ENCODE results near the gene CELSR3.

Gene CELSR3

GRCh38 chr3:48672522-48672921 is 9.8 kb upstream of the CELSR3 start:
- TF ChIP-seq CTCF (IDR thresholded peaks at IDR 0.05; ENCODE audit: low read depth, low read length), result no peak
- no peak for DNase-seq
- Histone ChIP-seq H3K4me1 (no peaks in the 10 kb centered on the region), H3K9me3 (no peaks in the 10 kb centered on the region), H3K4me3 (ENCODE audit: low read depth, low read length) (no peak overlapping the region), H3K36me3 (no peaks in the 10 kb centered on the region), H3K27me3 (no peaks in the 10 kb centered on the region)

- Histone ChIP-seq H3K36me3 (peaks cover 18% of the 10 kb centered on the region), H3K27me3 (no peaks in the 10 kb centered on the region), H3K9me3 (no peaks in the 10 kb centered on the region), H3K4me3 (ENCODE audit: low read depth, low read length) (no peak overlapping the region), H3K4me1 (no peaks in the 10 kb centered on the region)
- TF ChIP-seq CTCF (IDR thresholded peaks at IDR 0.05; ENCODE audit: low read depth, low read length), result no peak
- DNase-seq, result no peak
These were observed 2.2 kb upstream of the CELSR3 start for GRCh38 chr3:48664929-48665328.

GRCh38 chr3:48664313-48664644 is 1.6 kb upstream of the CELSR3 start:
- DNase-seq, result no peak
- TF ChIP-seq CTCF (IDR thresholded peaks at IDR 0.05; ENCODE audit: low read depth, low read length), result no peak
- Histone ChIP-seq H3K27me3 (no peaks in the 10 kb centered on the region), H3K4me1 (no peaks in the 10 kb centered on the region), H3K9me3 (no peaks in the 10 kb centered on the region), H3K4me3 (ENCODE audit: low read depth, low read length) (no peak overlapping the region), H3K36me3 (peaks cover 24% of the 10 kb centered on the region)

- TF ChIP-seq CTCF (IDR thresholded peaks at IDR 0.05; ENCODE audit: low read depth, low read length), result peak; percentile 69
- peaks cover 29% of the 10 kb centered on the region for H3K36me3 ChIP-seq
- peak; percentile 95 for DNase-seq
- H3K4me1 ChIP-seq, result no peaks in the 10 kb centered on the region
- peak overlapping the region; percentile 61 for H3K4me3 ChIP-seq (ENCODE audit: low read depth, low read length)
- H3K27me3 ChIP-seq, result no peaks in the 10 kb centered on the region
- H3K9me3 ChIP-seq, result no peaks in the 10 kb centered on the region
These were observed 1.0 kb upstream of the CELSR3 start for GRCh38 chr3:48663489-48664312.

GRCh38 chr3:48662145-48662752 is 437 bp downstream of the CELSR3 start:
- Histone ChIP-seq H3K4me1 (no peaks in the 10 kb centered on the region), H3K27me3 (no peaks in the 10 kb centered on the region), H3K4me3 (ENCODE audit: low read depth, low read length) (peak overlapping the region; percentile 65), H3K36me3 (peaks cover 39% of the 10 kb centered on the region), H3K9me3 (no peaks in the 10 kb centered on the region)
- no peak for TF ChIP-seq CTCF (IDR thresholded peaks at IDR 0.05; ENCODE audit: low read depth, low read length)
- peak; percentile 30 for DNase-seq

- Histone ChIP-seq H3K4me3 (ENCODE audit: low read depth, low read length) (peak overlapping the region; percentile 65), H3K27me3 (no peaks in the 10 kb centered on the region), H3K36me3 (peaks cover 43% of the 10 kb centered on the region), H3K9me3 (no peaks in the 10 kb centered on the region), H3K4me1 (no peaks in the 10 kb centered on the region)
- TF ChIP-seq CTCF (IDR thresholded peaks at IDR 0.05; ENCODE audit: low read depth, low read length), result no peak
- DNase-seq, result no peak
These were observed 1.1 kb downstream of the CELSR3 start for GRCh38 chr3:48661501-48662144.

Data from BE2C (cell line).